GM12878 (cell line): Measurements from ENCODE around the gene GSTO1.

ENCODE experiments used
- FOXM1 ChIP-seq: IDR thresholded peaks from 2 replicates; pipeline ENCODE4 v1.6.1; 2012; ENCODE audit warnings: low read depth, mild to moderate bottlenecking, inconsistent platforms, low read length, moderate library complexity
- GABPA ChIP-seq: IDR thresholded peaks from 2 replicates; pipeline ENCODE4 v1.6.1; 2014; ENCODE audit warnings: antibody characterized with exemption, low read depth, mild to moderate bottlenecking, inconsistent platforms
- MEF2B ChIP-seq: fragments of 450-650 bp; IDR thresholded peaks from 2 replicates; pipeline ENCODE4 v1.6.1; 2018; ENCODE audit warnings: mild to moderate bottlenecking, moderate library complexity; ENCODE audit not compliant: partially characterized antibody, poor library complexity, severe bottlenecking
- MYC ChIP-seq: IDR thresholded peaks from 2 replicates; pipeline ENCODE4 v1.6.1; 2011; ENCODE audit warnings: mild to moderate bottlenecking, low read length, moderate library complexity, inconsistent platforms; ENCODE audit not compliant: insufficient read depth, insufficient replicate concordance, insufficient read length, severe bottlenecking
- RCOR1 ChIP-seq: conservative IDR thresholded peaks from 2 replicates; pipeline ENCODE4 v1.6.1; 2012; ENCODE audit warnings: low read depth, low read length, improper control_type of control experiment
- SIN3A ChIP-seq: IDR thresholded peaks from 2 replicates; pipeline ENCODE4 v1.6.1; 2012; ENCODE audit warnings: low read depth, low read length, improper control_type of control experiment
- YBX1 ChIP-seq: fragments of 450-650 bp; IDR thresholded peaks from 2 replicates; pipeline ENCODE4 v1.6.1; 2016; ENCODE audit warnings: antibody characterized with exemption
- ZNF24 ChIP-seq: fragments of 450-650 bp; IDR thresholded peaks from 2 replicates; pipeline ENCODE4 v1.6.1; 2017; ENCODE audit warnings: antibody characterized with exemption, mild to moderate bottlenecking
- TF ChIP-seq, protein P1 (sequence below), 3 experiments: IDR thresholded peaks in 2 of 3; conservative IDR thresholded peaks in 1 of 3; 2 replicates each; pipeline ENCODE4 v1.5.1; 2011; ENCODE audit warnings: low read depth in 3 of 3, low read length in 3 of 3, mild to moderate bottlenecking in 3 of 3, control low read depth in 2 of 3, moderate library complexity in 2 of 3, inconsistent platforms in 1 of 3, mixed read lengths in 1 of 3; ENCODE audit not compliant: control insufficient read depth in 2 of 3, insufficient read depth in 1 of 3; ENCODE audit errors: extremely low read depth in 1 of 3
- TF ChIP-seq, protein P2 (sequence below): IDR thresholded peaks from 2 replicates; pipeline ENCODE4 v1.6.1; 2011; ENCODE audit warnings: low read depth, low read length, improper control_type of control experiment, borderline replicate concordance
- TF ChIP-seq, protein P3 (sequence below): fragments of 450-650 bp; IDR thresholded peaks from 2 replicates; pipeline ENCODE4 v1.6.1; 2017; ENCODE audit warnings: low read depth, mild to moderate bottlenecking, moderate library complexity

DNA sequence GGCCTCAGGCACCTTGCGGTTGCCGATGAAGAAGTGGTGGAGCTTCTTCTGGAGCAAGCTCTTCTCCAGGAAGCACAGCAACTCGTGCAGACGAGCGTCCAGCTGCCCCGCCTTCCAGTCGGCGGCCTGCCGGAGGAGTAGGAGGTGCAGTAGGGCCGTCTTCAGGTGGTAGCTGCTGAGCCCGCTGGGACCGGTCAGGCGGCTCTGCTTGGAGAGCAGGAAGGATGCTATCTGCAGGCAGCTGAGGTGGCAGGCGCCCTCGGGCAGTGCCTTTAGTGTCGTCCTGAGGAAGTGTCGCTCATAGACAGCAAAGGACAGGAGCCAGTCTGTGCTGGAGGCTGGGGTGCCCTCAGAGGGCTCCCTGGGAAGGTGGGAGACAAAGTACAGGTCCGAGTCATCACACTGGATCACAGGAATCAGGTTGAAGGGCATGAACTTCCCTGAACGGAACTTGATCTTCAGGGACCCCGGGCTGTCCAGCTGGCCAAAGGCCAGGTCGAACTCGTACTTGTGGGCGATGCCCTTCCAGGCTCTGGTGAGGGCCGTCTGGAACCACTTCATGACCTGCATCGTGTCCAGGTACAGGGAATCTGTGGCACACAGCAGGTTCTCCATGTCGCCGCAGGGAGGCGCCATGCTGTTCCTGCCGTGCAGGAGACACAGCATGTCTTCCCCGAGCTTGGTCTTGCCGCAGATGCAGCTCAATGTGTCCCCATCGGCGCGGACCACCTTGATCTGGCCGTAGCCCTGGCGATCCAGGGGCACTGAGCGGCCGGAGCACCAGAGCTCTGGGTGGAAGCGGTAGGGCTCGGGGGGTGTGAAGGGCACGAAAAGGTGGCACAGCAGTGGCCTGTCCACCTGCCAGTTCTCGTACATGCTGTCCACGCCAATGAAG, 60.1 kb downstream of the GSTO1 start:
- TF ChIP-seq MEF2B (no peak), SIN3A (no peak), ZNF24 (no peak), MYC (no peak), FOXM1 (no peak), YBX1 (no peak), GABPA (no peak), RCOR1 (no peak)
- TF ChIP-seq, protein P1, sequence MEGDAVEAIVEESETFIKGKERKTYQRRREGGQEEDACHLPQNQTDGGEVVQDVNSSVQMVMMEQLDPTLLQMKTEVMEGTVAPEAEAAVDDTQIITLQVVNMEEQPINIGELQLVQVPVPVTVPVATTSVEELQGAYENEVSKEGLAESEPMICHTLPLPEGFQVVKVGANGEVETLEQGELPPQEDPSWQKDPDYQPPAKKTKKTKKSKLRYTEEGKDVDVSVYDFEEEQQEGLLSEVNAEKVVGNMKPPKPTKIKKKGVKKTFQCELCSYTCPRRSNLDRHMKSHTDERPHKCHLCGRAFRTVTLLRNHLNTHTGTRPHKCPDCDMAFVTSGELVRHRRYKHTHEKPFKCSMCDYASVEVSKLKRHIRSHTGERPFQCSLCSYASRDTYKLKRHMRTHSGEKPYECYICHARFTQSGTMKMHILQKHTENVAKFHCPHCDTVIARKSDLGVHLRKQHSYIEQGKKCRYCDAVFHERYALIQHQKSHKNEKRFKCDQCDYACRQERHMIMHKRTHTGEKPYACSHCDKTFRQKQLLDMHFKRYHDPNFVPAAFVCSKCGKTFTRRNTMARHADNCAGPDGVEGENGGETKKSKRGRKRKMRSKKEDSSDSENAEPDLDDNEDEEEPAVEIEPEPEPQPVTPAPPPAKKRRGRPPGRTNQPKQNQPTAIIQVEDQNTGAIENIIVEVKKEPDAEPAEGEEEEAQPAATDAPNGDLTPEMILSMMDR (IDR thresholded peaks at IDR 0.05 in 2 of 3, conservative IDR thresholded peaks at IDR 0.05 in 1 of 3; ENCODE audit: control insufficient read depth in 2 of 3, extremely low read depth in 1 of 3, insufficient read depth in 1 of 3, low read depth in 3 of 3, low read length in 3 of 3): no peak
- TF ChIP-seq, protein P2, sequence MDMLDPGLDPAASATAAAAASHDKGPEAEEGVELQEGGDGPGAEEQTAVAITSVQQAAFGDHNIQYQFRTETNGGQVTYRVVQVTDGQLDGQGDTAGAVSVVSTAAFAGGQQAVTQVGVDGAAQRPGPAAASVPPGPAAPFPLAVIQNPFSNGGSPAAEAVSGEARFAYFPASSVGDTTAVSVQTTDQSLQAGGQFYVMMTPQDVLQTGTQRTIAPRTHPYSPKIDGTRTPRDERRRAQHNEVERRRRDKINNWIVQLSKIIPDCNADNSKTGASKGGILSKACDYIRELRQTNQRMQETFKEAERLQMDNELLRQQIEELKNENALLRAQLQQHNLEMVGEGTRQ: no peak
- TF ChIP-seq, protein P3, sequence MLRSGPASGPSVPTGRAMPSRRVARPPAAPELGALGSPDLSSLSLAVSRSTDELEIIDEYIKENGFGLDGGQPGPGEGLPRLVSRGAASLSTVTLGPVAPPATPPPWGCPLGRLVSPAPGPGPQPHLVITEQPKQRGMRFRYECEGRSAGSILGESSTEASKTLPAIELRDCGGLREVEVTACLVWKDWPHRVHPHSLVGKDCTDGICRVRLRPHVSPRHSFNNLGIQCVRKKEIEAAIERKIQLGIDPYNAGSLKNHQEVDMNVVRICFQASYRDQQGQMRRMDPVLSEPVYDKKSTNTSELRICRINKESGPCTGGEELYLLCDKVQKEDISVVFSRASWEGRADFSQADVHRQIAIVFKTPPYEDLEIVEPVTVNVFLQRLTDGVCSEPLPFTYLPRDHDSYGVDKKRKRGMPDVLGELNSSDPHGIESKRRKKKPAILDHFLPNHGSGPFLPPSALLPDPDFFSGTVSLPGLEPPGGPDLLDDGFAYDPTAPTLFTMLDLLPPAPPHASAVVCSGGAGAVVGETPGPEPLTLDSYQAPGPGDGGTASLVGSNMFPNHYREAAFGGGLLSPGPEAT: no peak
